NT2/D1 (cell line): ENCODE measurements around the gene OR2K2.

ENCODE experiments used
- DNase-seq: peaks from one replicate; pipeline ENCODE4 v3.0.0-alpha.2; 2011; ENCODE audit warnings: low read depth, low spot score
- H3K27me3 ChIP-seq: 2 replicates; pipeline ENCODE4 v1.6.0; 2011; ENCODE audit warnings: mild to moderate bottlenecking; ENCODE audit not compliant: insufficient read length, insufficient read depth
- H3K36me3 ChIP-seq: 2 replicates; pipeline ENCODE4 v1.6.1; 2011; ENCODE audit warnings: mild to moderate bottlenecking, low read length, mixed read lengths; ENCODE audit not compliant: insufficient read depth, insufficient read length
- H3K4me1 ChIP-seq: 2 replicates; pipeline ENCODE4 v1.5.1; 2011; ENCODE audit not compliant: insufficient read depth, insufficient read length
- H3K4me3 ChIP-seq: 2 replicates; pipeline ENCODE4 v1.5.1; 2011; ENCODE audit warnings: low read depth; ENCODE audit not compliant: insufficient read length
- H3K9ac ChIP-seq: 2 replicates; pipeline ENCODE4 v1.6.0; 2011; ENCODE audit warnings: low read depth; ENCODE audit not compliant: insufficient read length
- H3K9me3 ChIP-seq: 2 replicates; pipeline ENCODE4 v1.5.1; 2011; ENCODE audit warnings: mild to moderate bottlenecking, low read length; ENCODE audit not compliant: insufficient read depth
- SUZ12 ChIP-seq: IDR thresholded peaks from 2 replicates; pipeline ENCODE4 v1.6.1; 2011; ENCODE audit not compliant: insufficient read length, insufficient read depth; ENCODE audit errors: extremely low read depth
- YY1 ChIP-seq: IDR thresholded peaks from 2 replicates; pipeline ENCODE4 v1.6.1; 2011; ENCODE audit not compliant: insufficient read length, insufficient read depth
- ZNF274 ChIP-seq: IDR thresholded peaks from 2 replicates; pipeline ENCODE4 v1.6.1; 2011; ENCODE audit warnings: mild to moderate bottlenecking, low read depth, low read length

The OR2K2 gene

GRCh38 chr9:111330124-111330523, at the start of gene OR2K2:
TSS of gene OR2K2 (minus strand) at chr9:111330224. CDS start at chr9:111328433, 1,791 bp downstream.
- H3K36me3 ChIP-seq, result no peaks in the 10 kb centered on the region
- no peaks in the 10 kb centered on the region for H3K4me1 ChIP-seq
- no peak within 1 kb of the TSS for H3K9ac ChIP-seq
- H3K4me3 ChIP-seq, result no peak within 1 kb of the TSS
- no peak for TF ChIP-seq YY1
- TF ChIP-seq SUZ12, result no peak
- no peak for TF ChIP-seq ZNF274
- H3K27me3 ChIP-seq, result no peaks in the 10 kb centered on the region
- DNase-seq, result no peak
- 0 out of 2 replicates have a peak, but pooled peaks cover 7% of the 10 kb centered on the region for H3K9me3 ChIP-seq

GRCh38 chr9:111375817-111376564, 46.0 kb upstream of the OR2K2 start:
- no peaks in the 10 kb centered on the region for H3K9me3 ChIP-seq
- no peak for DNase-seq
- H3K9ac ChIP-seq, result no peak overlapping the region
- no peaks in the 10 kb centered on the region for H3K4me1 ChIP-seq
- TF ChIP-seq YY1 (no peak), ZNF274 (no peak), SUZ12 (no peak)
- peaks cover 81% of the 10 kb centered on the region for H3K36me3 ChIP-seq
- H3K27me3 ChIP-seq, result no peaks in the 10 kb centered on the region
- H3K4me3 ChIP-seq, result no peak overlapping the region

- H3K9me3 ChIP-seq, result no peaks in the 10 kb centered on the region
- no peaks in the 10 kb centered on the region for H3K4me1 ChIP-seq
- H3K36me3 ChIP-seq, result peaks cover 82% of the 10 kb centered on the region
- H3K9ac ChIP-seq, result no peak overlapping the region
- H3K27me3 ChIP-seq, result no peaks in the 10 kb centered on the region
- DNase-seq, result no peak
- TF ChIP-seq SUZ12, result no peak
- no peak for TF ChIP-seq ZNF274
- TF ChIP-seq YY1, result no peak
- no peak overlapping the region for H3K4me3 ChIP-seq
Observed at GRCh38 chr9:111375062-111375461, 45.0 kb upstream of the OR2K2 start.

GRCh38 chr9:111372297-111372696, 42.3 kb upstream of the OR2K2 start:
- TF ChIP-seq ZNF274 (no peak), SUZ12 (no peak), YY1 (no peak)
- no peaks in the 10 kb centered on the region for H3K9me3 ChIP-seq
- H3K4me3 ChIP-seq, result no peak overlapping the region
- H3K36me3 ChIP-seq, result peaks cover 79% of the 10 kb centered on the region
- no peaks in the 10 kb centered on the region for H3K27me3 ChIP-seq
- no peak for DNase-seq
- no peak overlapping the region for H3K9ac ChIP-seq
- H3K4me1 ChIP-seq, result no peaks in the 10 kb centered on the region

GRCh38 chr9:111366978-111367377, 37.0 kb upstream of the OR2K2 start:
- Histone ChIP-seq H3K4me3 (no peak overlapping the region), H3K9ac (no peak overlapping the region), H3K4me1 (no peaks in the 10 kb centered on the region), H3K9me3 (no peaks in the 10 kb centered on the region), H3K36me3 (peaks cover 76% of the 10 kb centered on the region), H3K27me3 (no peaks in the 10 kb centered on the region)
- no peak for DNase-seq
- no peak for TF ChIP-seq YY1
- TF ChIP-seq ZNF274, result no peak
- no peak for TF ChIP-seq SUZ12

- H3K9me3 ChIP-seq, result no peaks in the 10 kb centered on the region
- no peaks in the 10 kb centered on the region for H3K4me1 ChIP-seq
- H3K9ac ChIP-seq, result no peak overlapping the region
- H3K27me3 ChIP-seq, result no peaks in the 10 kb centered on the region
- H3K4me3 ChIP-seq, result no peak overlapping the region
- no peak for DNase-seq
- TF ChIP-seq YY1 (no peak), ZNF274 (no peak), SUZ12 (no peak)
- H3K36me3 ChIP-seq, result peaks cover 54% of the 10 kb centered on the region
Observed at GRCh38 chr9:111362526-111362925, 32.5 kb upstream of the OR2K2 start.

GRCh38 chr9:111360881-111361280, 30.9 kb upstream of the OR2K2 start:
- Histone ChIP-seq H3K9ac (no peak overlapping the region), H3K4me1 (no peaks in the 10 kb centered on the region), H3K4me3 (no peak overlapping the region), H3K36me3 (peaks cover 42% of the 10 kb centered on the region), H3K9me3 (no peaks in the 10 kb centered on the region), H3K27me3 (no peaks in the 10 kb centered on the region)
- TF ChIP-seq SUZ12 (no peak), YY1 (no peak), ZNF274 (no peak)
- no peak for DNase-seq
